Trophoblast cell (in vitro differentiated cells and primary cell): ENCODE results near the gene ZC3H18.

ENCODE experiments used
- DNase-seq, 2 donors: peaks; one replicate each; pipeline ENCODE4 v3.0.0-alpha.2; 2016
- H2AFZ ChIP-seq: 2 replicates; pipeline ENCODE4 v1.6.1; 2013; ENCODE audit warnings: low read length, moderate library complexity, mild to moderate bottlenecking; ENCODE audit not compliant: insufficient read depth, poor library complexity
- H2AK5ac ChIP-seq: 2 replicates; pipeline ENCODE4 v1.6.1; 2013; ENCODE audit warnings: mild to moderate bottlenecking, low read length
- H2BK120ac ChIP-seq: 2 replicates; pipeline ENCODE4 v1.6.1; 2013; ENCODE audit warnings: low read length, mild to moderate bottlenecking, moderate library complexity; ENCODE audit not compliant: insufficient read depth, poor library complexity
- H2BK12ac ChIP-seq: 2 replicates; pipeline ENCODE4 v1.6.1; 2013; ENCODE audit warnings: mild to moderate bottlenecking, low read length, moderate library complexity
- H2BK5ac ChIP-seq: 2 replicates; pipeline ENCODE4 v1.6.1; 2013; ENCODE audit warnings: low read length, low read depth, moderate library complexity, mild to moderate bottlenecking; ENCODE audit not compliant: poor library complexity
- H3K14ac ChIP-seq: 2 replicates; pipeline ENCODE4 v1.6.1; 2013; ENCODE audit warnings: mild to moderate bottlenecking, low read length
- H3K18ac ChIP-seq: 2 replicates; pipeline ENCODE4 v1.6.1; 2013; ENCODE audit warnings: mild to moderate bottlenecking, low read length
- H3K23ac ChIP-seq: 2 replicates; pipeline ENCODE4 v1.6.1; 2013; ENCODE audit warnings: low read length
- H3K27ac ChIP-seq: 2 replicates; pipeline ENCODE4 v1.5.1; 2013; ENCODE audit warnings: low read depth, mild to moderate bottlenecking, inconsistent platforms, low read length, moderate library complexity
- H3K27me3 ChIP-seq: 2 replicates; pipeline ENCODE4 v1.6.1; 2013; ENCODE audit warnings: inconsistent platforms, mild to moderate bottlenecking, low read length, moderate library complexity; ENCODE audit not compliant: insufficient read depth
- H3K36me3 ChIP-seq, 2 experiments: 1 replicate in 1 of 2; 2 replicates in 1 of 2; pipeline ENCODE4 v1.6.1; 2013; ENCODE audit warnings: low read length in 2 of 2, mild to moderate bottlenecking in 2 of 2, moderate library complexity in 1 of 2; ENCODE audit not compliant: insufficient read depth in 2 of 2, control insufficient read depth in 1 of 2
- H3K4ac ChIP-seq: 2 replicates; pipeline ENCODE4 v1.6.1; 2013; ENCODE audit warnings: low read depth, mild to moderate bottlenecking, low read length, moderate library complexity
- H3K4me1 ChIP-seq, 2 experiments: 1 replicate in 1 of 2; 2 replicates in 1 of 2; pipeline ENCODE4 v1.6.1; 2013; ENCODE audit warnings: low read length in 2 of 2, mild to moderate bottlenecking in 2 of 2, moderate library complexity in 1 of 2; ENCODE audit not compliant: insufficient read depth in 2 of 2, control insufficient read depth in 1 of 2
- H3K4me2 ChIP-seq: 2 replicates; pipeline ENCODE4 v1.6.1; 2013; ENCODE audit warnings: inconsistent platforms, mild to moderate bottlenecking, low read length, moderate library complexity
- H3K4me3 ChIP-seq: 2 replicates; pipeline ENCODE4 v1.5.1; 2013; ENCODE audit warnings: mild to moderate bottlenecking, low read depth, low read length, inconsistent platforms
- H3K79me1 ChIP-seq: one replicate; pipeline ENCODE4 v1.6.1; 2013; ENCODE audit warnings: low read length
- H3K79me2 ChIP-seq: 2 replicates; pipeline ENCODE4 v1.6.1; 2013; ENCODE audit warnings: low read length, mild to moderate bottlenecking; ENCODE audit not compliant: control insufficient read depth, insufficient read depth, poor library complexity
- H3K9ac ChIP-seq: 2 replicates; pipeline ENCODE4 v1.6.1; 2013; ENCODE audit warnings: mild to moderate bottlenecking, low read length
- H3K9me3 ChIP-seq: 2 replicates; pipeline ENCODE4 v1.6.1; 2013; ENCODE audit warnings: low read depth, mild to moderate bottlenecking, control low read depth, inconsistent platforms, low read length; ENCODE audit not compliant: insufficient read depth
- H4K12ac ChIP-seq: 2 replicates; pipeline ENCODE4 v1.6.1; 2013; ENCODE audit warnings: low read depth, mild to moderate bottlenecking, low read length, moderate library complexity
- H4K8ac ChIP-seq: 2 replicates; pipeline ENCODE4 v1.6.1; 2013; ENCODE audit warnings: low read depth, mild to moderate bottlenecking, low read length, moderate library complexity
- H4K91ac ChIP-seq: one replicate; pipeline ENCODE4 v1.6.1; 2013; ENCODE audit warnings: low read depth, mild to moderate bottlenecking, low read length, moderate library complexity
- WGBS: extraction: QIAGEN DNeasy Blood & Tissue Kit; methylation state at CpG from one replicate; pipeline ENCODE4 v1.1.7; 2013; ENCODE audit warnings: missing lambda C conversion rate; ENCODE audit not compliant: insufficient read length, insufficient coverage; ENCODE audit errors: extremely low coverage; 5-methylcytosine and 5-hydroxymethylcytosine counted together

Gene ZC3H18

GRCh38 chr16:88584676-88585075 lies 14.5 kb downstream of the ZC3H18 start:
- no peak overlapping the region for H3K27ac ChIP-seq
- no peak overlapping the region for H3K14ac ChIP-seq
- H3K23ac ChIP-seq: no peak overlapping the region
- H2BK5ac ChIP-seq: no peak overlapping the region
- no peak overlapping the region for H4K91ac ChIP-seq
- H3K36me3 ChIP-seq: peaks cover 62 to 73% of the 10 kb centered on the region in 2 experiments
- H3K79me1 ChIP-seq: no peaks in the 10 kb centered on the region
- WGBS: no CpG with 5 or more reads among the region's 6 CpGs
- no peak overlapping the region for H2BK120ac ChIP-seq
- H4K8ac ChIP-seq: no peak overlapping the region
- H3K4me3 ChIP-seq: no peak overlapping the region
- no peak overlapping the region for H3K9ac ChIP-seq
- H3K18ac ChIP-seq: no peak overlapping the region
- no peaks in the 10 kb centered on the region for H3K4me1 ChIP-seq
- no peak for DNase-seq
- H3K9me3 ChIP-seq: no peaks in the 10 kb centered on the region
- no peak overlapping the region for H2AFZ ChIP-seq
- H2AK5ac ChIP-seq: no peak overlapping the region
- no peak overlapping the region for H3K4me2 ChIP-seq
- no peak overlapping the region for H2BK12ac ChIP-seq
- no peaks in the 10 kb centered on the region for H3K79me2 ChIP-seq
- H3K27me3 ChIP-seq: no peaks in the 10 kb centered on the region
- no peak overlapping the region for H3K4ac ChIP-seq
- H4K12ac ChIP-seq: no peak overlapping the region

DNA sequence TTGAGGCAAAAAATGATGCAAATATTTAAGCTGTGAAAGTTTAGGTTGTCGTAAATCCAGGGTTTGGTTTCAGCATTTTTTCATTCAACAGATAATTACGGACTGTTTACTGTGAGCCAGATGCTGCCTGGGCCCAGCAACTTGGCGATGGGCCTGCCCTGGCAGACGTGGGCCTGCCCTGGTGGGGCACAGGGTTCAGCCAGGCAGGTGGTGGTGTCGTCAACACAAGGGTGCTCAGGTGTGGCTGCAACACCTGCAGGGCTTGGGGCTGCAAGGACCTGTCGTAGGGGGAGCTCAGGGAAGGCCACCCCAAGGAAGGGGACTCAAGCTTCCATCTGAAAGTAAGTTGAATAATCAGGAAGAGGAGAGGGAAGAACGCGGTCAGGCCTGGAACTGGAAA lies 15.1 kb downstream of the ZC3H18 start:
- no peak overlapping the region for H3K18ac ChIP-seq
- no peaks in the 10 kb centered on the region for H3K27me3 ChIP-seq
- H3K9ac ChIP-seq: no peak overlapping the region
- H3K4me3 ChIP-seq: no peak overlapping the region
- H4K8ac ChIP-seq: no peak overlapping the region
- H2BK5ac ChIP-seq: no peak overlapping the region
- H3K4me2 ChIP-seq: no peak overlapping the region
- no peak overlapping the region for H4K12ac ChIP-seq
- H3K36me3 ChIP-seq: peaks cover 60 to 71% of the 10 kb centered on the region in 2 experiments
- H2AK5ac ChIP-seq: no peak overlapping the region
- DNase-seq: no peak
- no CpG with 5 or more reads among the region's 8 CpGs for WGBS
- H3K79me2 ChIP-seq: no peaks in the 10 kb centered on the region
- H3K23ac ChIP-seq: no peak overlapping the region
- no peaks in the 10 kb centered on the region for H3K79me1 ChIP-seq
- no peak overlapping the region for H3K4ac ChIP-seq
- no peak overlapping the region for H2BK12ac ChIP-seq
- no peak overlapping the region for H3K14ac ChIP-seq
- H2BK120ac ChIP-seq: no peak overlapping the region
- H3K9me3 ChIP-seq: no peaks in the 10 kb centered on the region
- H3K4me1 ChIP-seq: no peaks in the 10 kb centered on the region
- no peak overlapping the region for H4K91ac ChIP-seq
- H3K27ac ChIP-seq: no peak overlapping the region
- H2AFZ ChIP-seq: no peak overlapping the region

DNA sequence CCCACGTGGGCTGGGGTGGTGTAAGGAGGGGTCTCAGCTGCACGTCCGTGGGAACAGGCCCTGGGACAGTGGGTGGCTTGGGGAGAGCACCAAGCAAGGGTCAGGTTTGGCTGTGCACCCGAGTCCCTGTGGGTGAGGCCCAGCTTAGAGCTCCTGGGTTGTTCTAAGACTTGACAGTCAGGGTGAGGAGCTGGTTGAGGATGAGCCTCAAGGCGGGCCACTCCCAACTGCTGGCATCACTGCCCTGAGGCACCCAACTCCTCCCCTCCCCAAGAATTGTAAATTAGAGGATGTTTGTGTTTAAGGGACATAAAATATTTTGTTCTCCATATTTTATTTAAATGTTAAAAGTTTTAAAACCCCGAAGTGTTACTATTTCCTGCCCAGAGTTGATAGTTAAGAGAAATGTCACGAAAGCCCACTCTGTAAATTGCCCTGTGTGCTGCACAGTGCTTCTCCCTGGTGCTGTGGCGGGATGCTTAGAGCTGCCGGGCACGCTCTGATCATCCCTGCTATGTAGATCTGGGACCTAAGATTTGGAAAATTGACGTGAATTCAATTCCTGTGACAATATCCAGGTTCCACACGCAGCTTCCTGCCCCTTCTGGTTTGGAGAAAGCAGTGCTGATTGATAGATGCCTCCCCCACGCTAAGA lies 15.9 kb downstream of the ZC3H18 start:
- H2BK12ac ChIP-seq: no peak overlapping the region
- no peak overlapping the region for H3K4ac ChIP-seq
- no CpG with 5 or more reads among the region's 13 CpGs for WGBS
- no peaks in the 10 kb centered on the region for H3K79me1 ChIP-seq
- no peaks in the 10 kb centered on the region for H3K9me3 ChIP-seq
- H3K27ac ChIP-seq: no peak overlapping the region
- H2BK5ac ChIP-seq: no peak overlapping the region
- H2AFZ ChIP-seq: no peak overlapping the region
- peaks cover 55 to 66% of the 10 kb centered on the region in 2 experiments for H3K36me3 ChIP-seq
- no peaks in the 10 kb centered on the region for H3K79me2 ChIP-seq
- H3K9ac ChIP-seq: no peak overlapping the region
- no peak overlapping the region for H3K4me2 ChIP-seq
- no peaks in the 10 kb centered on the region for H3K4me1 ChIP-seq
- H3K27me3 ChIP-seq: no peaks in the 10 kb centered on the region
- no peak overlapping the region for H3K23ac ChIP-seq
- H2AK5ac ChIP-seq: no peak overlapping the region
- no peak for DNase-seq
- no peak overlapping the region for H4K8ac ChIP-seq
- H3K18ac ChIP-seq: peak overlapping the region; percentile 16
- H2BK120ac ChIP-seq: no peak overlapping the region
- no peak overlapping the region for H3K14ac ChIP-seq
- no peak overlapping the region for H4K12ac ChIP-seq
- no peak overlapping the region for H3K4me3 ChIP-seq
- H4K91ac ChIP-seq: no peak overlapping the region

- no peaks in the 10 kb centered on the region for H3K79me2 ChIP-seq
- no peak overlapping the region for H4K91ac ChIP-seq
- no peaks in the 10 kb centered on the region for H3K79me1 ChIP-seq
- H3K27me3 ChIP-seq: no peaks in the 10 kb centered on the region
- no peak overlapping the region for H3K27ac ChIP-seq
- no peak overlapping the region for H3K18ac ChIP-seq
- H2AFZ ChIP-seq: no peak overlapping the region
- no peak overlapping the region for H3K4ac ChIP-seq
- no peak overlapping the region for H3K14ac ChIP-seq
- no peak overlapping the region for H2BK5ac ChIP-seq
- H3K36me3 ChIP-seq: peaks cover 48 to 58% of the 10 kb centered on the region in 2 experiments
- H2BK120ac ChIP-seq: no peak overlapping the region
- H3K4me1 ChIP-seq: no peaks in the 10 kb centered on the region
- H3K23ac ChIP-seq: no peak overlapping the region
- H2AK5ac ChIP-seq: no peak overlapping the region
- H3K9me3 ChIP-seq: peaks cover 2% of the 10 kb centered on the region
- no peak overlapping the region for H4K12ac ChIP-seq
- no peak overlapping the region for H3K4me3 ChIP-seq
- H3K9ac ChIP-seq: no peak overlapping the region
- H2BK12ac ChIP-seq: no peak overlapping the region
- no CpG with 5 or more reads among the region's 4 CpGs for WGBS
- no peak for DNase-seq
- no peak overlapping the region for H4K8ac ChIP-seq
- H3K4me2 ChIP-seq: no peak overlapping the region
Measured at GRCh38 chr16:88588148-88588547, 17.9 kb downstream of the ZC3H18 start.
